Spleen (tissue), 11 donors: ENCODE results near the gene CACNA2D4. TPM values are rescaled to one million over a fixed set of nuclear protein-coding genes. Genes with fewer than 3 reads are reported as not detected.

ENCODE experiments used
- DNase-seq: peaks from one replicate; pipeline ENCODE4 v3.0.0-alpha.2; 2020
- H3K27ac ChIP-seq, 8 donors: fragments of 200-600 bp; sonication (generic) in 7 of 8; 1 replicate in 4 of 8; 2 replicates in 4 of 8; pipeline versions ENCODE4 v1.5.0 to v1.8.0; 2016 to 2021; ENCODE audit warnings: inconsistent platforms in 4 of 8, mild to moderate bottlenecking in 4 of 8, moderate library complexity in 1 of 8
- H3K27me3 ChIP-seq, 7 donors: fragments of 200-600 bp; sonication (generic) in 6 of 7; replicated peaks in 1 of 7; 1 replicate in 4 of 7; 2 replicates in 3 of 7; pipeline versions ENCODE4 v1.5.0 to v1.8.0; 2016 to 2021; ENCODE audit warnings: inconsistent platforms in 3 of 7, mild to moderate bottlenecking in 1 of 7
- H3K36me3 ChIP-seq, 6 donors: fragments of 200-600 bp; sonication (generic) in 5 of 6; 1 replicate in 4 of 6; 2 replicates in 2 of 6; pipeline versions ENCODE4 v1.5.0 to v1.8.0; 2016 to 2021; ENCODE audit warnings: inconsistent platforms in 2 of 6
- H3K4me1 ChIP-seq, 6 donors: fragments of 200-600 bp; sonication (generic) in 5 of 6; 1 replicate in 3 of 6; 2 replicates in 3 of 6; pipeline versions ENCODE4 v1.5.0 to v1.8.0; 2016 to 2021; ENCODE audit warnings: inconsistent platforms in 3 of 6
- H3K4me3 ChIP-seq, 8 donors: fragments of 200-600 bp; sonication (generic) in 7 of 8; 1 replicate in 4 of 8; 2 replicates in 4 of 8; pipeline versions ENCODE4 v1.5.0 to v1.8.0; 2016 to 2021; ENCODE audit warnings: inconsistent platforms in 4 of 8, mild to moderate bottlenecking in 4 of 8, moderate library complexity in 2 of 8
- H3K9me3 ChIP-seq, 8 donors: fragments of 200-600 bp; sonication (generic) in 7 of 8; 1 replicate in 4 of 8; 2 replicates in 4 of 8; pipeline versions ENCODE4 v1.5.0 to v1.8.0; 2016 to 2021; ENCODE audit warnings: inconsistent platforms in 4 of 8
- CTCF ChIP-seq, 11 experiments: fragments of 200-600 bp in 7 of 11; fragments of 450-650 bp in 4 of 11; sonication (generic) in 4 of 11; IDR thresholded peaks in 8 of 11; conservative IDR thresholded peaks in 3 of 11; 1 replicate in 7 of 11; 2 replicates in 4 of 11; pipeline versions ENCODE4 v1.4.0 to v1.8.0; 2016 to 2021; ENCODE audit warnings: antibody characterized with exemption in 11 of 11, inconsistent platforms in 4 of 11, mild to moderate bottlenecking in 1 of 11
- POLR2A ChIP-seq, 3 donors: fragments of 450-650 bp; IDR thresholded peaks; one replicate each; pipeline ENCODE4 v1.5.1; 2017; ENCODE audit warnings: antibody characterized with exemption in 3 of 3, mild to moderate bottlenecking in 1 of 3
- POLR2AphosphoS5 ChIP-seq, 3 donors: sonication (generic); formaldehyde crosslinking; IDR thresholded peaks; one replicate each; pipeline ENCODE4 v1.5.1; 2017; ENCODE audit warnings: antibody characterized with exemption in 3 of 3
- WGBS, 5 donors: extraction: QIAGEN DNeasy Blood & Tissue Kit in 3 of 5; methylation state at CpG; one replicate each; pipeline versions ENCODE4 v1.1.5 to v1.1.7; 2013 to 2018; 5-methylcytosine and 5-hydroxymethylcytosine counted together
- intact Hi-C: fragments of 100-400 bp; cut with DNase I; formaldehyde crosslinking; loops from one replicate; pipeline ENCODE4 v1.15.0; 2023; ENCODE audit warnings: low total_unique reads
- polyA plus RNA-seq, 3 donors: library from polyadenylated mRNA; stranded (reverse); fragments of 200-250 nt; gene quantifications; one replicate each; pipeline ENCODE4 v1.2.1, GENCODE V29; 2013
- total RNA-seq, 7 donors: library from RNA; depleted of rRNA in 3 of 7; stranded (reverse); fragments of >200 nt in 3 of 7; fragmentation: NEBNext Ultra II Directional in 4 of 7; extraction: Animal tissue kit (Norgen Biotek cat#: 25700) in 4 of 7; gene quantifications; one replicate each; pipeline versions ENCODE4 v1.1.0 to v1.2.1, GENCODE V29; 2016 to 2021
- donor health status: healthy with polysubstance abuse.
- donor health status: DM: no; HTN: no; CAD: no; lungs with moderate emphysema.
- donor health status: DM: no; HTN: no; CAD: no.
- donor health status: Bipolar disorder and iron deficiency.
- donor health status: healthy.
- donor health status: DM: no; HTN: no; CAD: no.
- donor health status: DM: yes; HTN: yes; CAD: no.

CACNA2D4 gene
- total and polyA plus RNA-seq, 10 donors, result 3.3 to 11.8 (median 7.0) TPM

- 89 to 94% (median 91%) methylated on average over 7 of the region's 7 CpGs for WGBS, 5 donors
These were observed 46.0 kb downstream of the CACNA2D4 start for GRCh38 chr12:1872448-1872847.

GRCh38 chr12:1872001-1872400, 46.5 kb downstream of the CACNA2D4 start:
- H3K9me3 ChIP-seq, result peaks cover 0 to 8% (median 0%) of the 10 kb centered on the region in 8 donors
- H3K27me3 ChIP-seq, result peaks cover 0 to 28% (median 3%) of the 10 kb centered on the region in 7 donors
- 86 to 93% (median 91%) methylated on average over 6 of the region's 6 CpGs for whole genome bisulfite sequencing, 5 donors
- intact Hi-C loops, result no loop called here
- DNase-seq, result no peak
- no peak overlapping the region for H3K4me3 ChIP-seq
- H3K4me1 ChIP-seq, result no peaks in the 10 kb centered on the region
- H3K27ac ChIP-seq, result no peak overlapping the region
- TF ChIP-seq CTCF (IDR thresholded peaks at IDR 0.05 in 8 of 11, conservative IDR thresholded peaks at IDR 0.05 in 3 of 11), result no peak
- no peak for TF ChIP-seq POLR2AphosphoS5 (IDR thresholded peaks at IDR 0.05)
- no peak for TF ChIP-seq POLR2A (IDR thresholded peaks at IDR 0.05)
- no peaks in the 10 kb centered on the region for H3K36me3 ChIP-seq

More at GRCh38 chr12:1872448-1872847, 46.0 kb downstream of the CACNA2D4 start:
- Histone ChIP-seq H3K4me3 (no peak overlapping the region), H3K36me3 (no peaks in the 10 kb centered on the region), H3K27me3 (peaks cover 0 to 30% (median 3%) of the 10 kb centered on the region in 7 donors), H3K27ac (no peak overlapping the region), H3K4me1 (no peaks in the 10 kb centered on the region), H3K9me3 (peaks cover 0 to 8% (median 0%) of the 10 kb centered on the region in 8 donors)
- TF ChIP-seq CTCF (IDR thresholded peaks at IDR 0.05 in 8 of 11, conservative IDR thresholded peaks at IDR 0.05 in 3 of 11), result no peak
- TF ChIP-seq POLR2A (IDR thresholded peaks at IDR 0.05), result no peak
- no peak for TF ChIP-seq POLR2AphosphoS5 (IDR thresholded peaks at IDR 0.05)
- no peak for DNase-seq
- intact Hi-C loops, result no loop called here

GRCh38 chr12:1870998-1871917, 47.2 kb downstream of the CACNA2D4 start:
- Histone ChIP-seq H3K27ac (no peak overlapping the region), H3K9me3 (peaks cover 0 to 8% (median 0%) of the 10 kb centered on the region in 8 donors), H3K4me1 (no peaks in the 10 kb centered on the region), H3K36me3 (no peaks in the 10 kb centered on the region), H3K27me3 (peaks cover 0 to 28% (median 3%) of the 10 kb centered on the region in 7 donors), H3K4me3 (no peak overlapping the region)
- no peak for TF ChIP-seq CTCF (IDR thresholded peaks at IDR 0.05 in 8 of 11, conservative IDR thresholded peaks at IDR 0.05 in 3 of 11)
- no peak for TF ChIP-seq POLR2A (IDR thresholded peaks at IDR 0.05)
- TF ChIP-seq POLR2AphosphoS5 (IDR thresholded peaks at IDR 0.05), result no peak
- WGBS, 5 donors, result 90 to 93% (median 91%) methylated on average over 24 of the region's 24 CpGs
- no peak for DNase-seq
- intact Hi-C loops, result no loop called here

- intact Hi-C loops, result no loop called here
- DNase-seq, result no peak
- H3K4me3 ChIP-seq, result no peak overlapping the region
- H3K9me3 ChIP-seq, result peaks cover 0 to 8% (median 0%) of the 10 kb centered on the region in 8 donors
- H3K27me3 ChIP-seq, result peaks cover 0 to 26% (median 3%) of the 10 kb centered on the region in 7 donors
- H3K4me1 ChIP-seq, result no peaks in the 10 kb centered on the region
- H3K36me3 ChIP-seq, result no peaks in the 10 kb centered on the region
- no peak for TF ChIP-seq POLR2A (IDR thresholded peaks at IDR 0.05)
- no peak for TF ChIP-seq CTCF (IDR thresholded peaks at IDR 0.05 in 8 of 11, conservative IDR thresholded peaks at IDR 0.05 in 3 of 11)
- no peak for TF ChIP-seq POLR2AphosphoS5 (IDR thresholded peaks at IDR 0.05)
- WGBS, 5 donors, result 64 to 81% (median 70%) methylated on average over 6 to 7 of the region's 7 CpGs
- no peak overlapping the region for H3K27ac ChIP-seq
These were observed 48.4 kb downstream of the CACNA2D4 start for GRCh38 chr12:1870086-1870485.
